Loucy (cell line): Measurements from ENCODE around the gene CAMK1D.

ENCODE experiments used
- CTCF ChIP-seq: fragments of 200-600 bp; sonication (generic); conservative IDR thresholded peaks from 2 replicates; pipeline ENCODE4 v1.5.1; 2014; ENCODE audit warnings: mild to moderate bottlenecking, antibody characterized with exemption, low read length
- EZH2phosphoT487 ChIP-seq: fragments of 200-600 bp; IDR thresholded peaks from 2 replicates; pipeline ENCODE4 v1.6.1; 2018; ENCODE audit warnings: antibody characterized with exemption, mild to moderate bottlenecking, moderate library complexity, borderline replicate concordance

- TF ChIP-seq CTCF = no peak
- no peak for TF ChIP-seq EZH2phosphoT487
Observed at GRCh38 chr10:12703813-12704212, 354.5 kb downstream of the CAMK1D start.
